Keratinocyte (primary cell): Measurements from ENCODE around the gene CDKN1B.

ENCODE experiments used
- CTCF ChIP-seq, 3 experiments: IDR thresholded peaks in 1 of 3; conservative IDR thresholded peaks in 1 of 3; optimal IDR thresholded peaks in 1 of 3; 2 replicates in 2 of 3; 3 replicates in 1 of 3; pipeline versions ENCODE3 to v1.5.1; 2011; ENCODE audit warnings: low read length in 3 of 3, mild to moderate bottlenecking in 3 of 3, moderate library complexity in 2 of 3, control low read depth in 1 of 3, inconsistent platforms in 1 of 3; ENCODE audit not compliant: insufficient read depth in 2 of 3; ENCODE audit errors: extremely low read depth in 1 of 3
- EZH2 ChIP-seq: IDR thresholded peaks from one replicate; pipeline ENCODE4 v1.6.1; 2012; ENCODE audit warnings: inconsistent platforms, mild to moderate bottlenecking, low read length, moderate library complexity

- TF ChIP-seq CTCF (optimal IDR thresholded peaks at IDR 0.05 in 1 of 3, IDR thresholded peaks at IDR 0.05 in 1 of 3, conservative IDR thresholded peaks at IDR 0.05 in 1 of 3; ENCODE audit: extremely low read depth in 1 of 3, insufficient read depth in 2 of 3, low read length in 3 of 3) (no peak), EZH2 (no peak)
Observed at GRCh38 chr12:12747278-12747677, 30.1 kb downstream of the CDKN1B start.
